HG03558 (cell line): Measurements from ENCODE around the gene IMPDH2.

Experiments
- ATAC-seq: cut with Tn5 transposase; IDR thresholded peaks from one replicate; pipeline ENCODE4 v1.9.1; 2021; ENCODE audit warnings: moderate number of reproducible peaks; ENCODE audit not compliant: unreplicated experiment; ENCODE audit errors: extremely low read depth

Gene IMPDH2

GRCh38 chr3:48985831-48986376 is 43.3 kb downstream of the IMPDH2 start:
- no peak for ATAC-seq

- ATAC-seq: no peak
These were observed 44.5 kb downstream of the IMPDH2 start for GRCh38 chr3:48984663-48985062.

- no peak for ATAC-seq
These were observed 46.1 kb downstream of the IMPDH2 start for GRCh38 chr3:48983096-48983495.

GRCh38 chr3:48982686-48983085 is 46.5 kb downstream of the IMPDH2 start:
- ATAC-seq: no peak

- no peak for ATAC-seq
These were observed 47.2 kb downstream of the IMPDH2 start for GRCh38 chr3:48982016-48982415.

GRCh38 chr3:48980295-48980694 is 48.9 kb downstream of the IMPDH2 start:
- ATAC-seq: no peak

GRCh38 chr3:48979451-48979850 is 49.7 kb downstream of the IMPDH2 start:
- no peak for ATAC-seq
